ENCODE results near the gene HSD17B3.
"Not testable (repeated sequence)": the region's sequence is repeated elsewhere in the genome, so short reads cannot be mapped to it uniquely, and the experiment has no call there.

The HSD17B3 gene

GRCh38 chr9:96236854-96237550 lies 65.0 kb downstream of the HSD17B3 start:
- no peak for DNase-seq (ENCODE audit: low read depth)
- no peak overlapping the region for H3K4me3 ChIP-seq (ENCODE audit: low read depth, low read length)
- TF ChIP-seq CTCF (IDR thresholded peaks at IDR 0.05; ENCODE audit: low read depth, low read length, missing control alignments) = no peak

- not testable (repeated sequence) for H3K4me3 ChIP-seq (ENCODE audit: low read depth, low read length); DNase-seq (ENCODE audit: low read depth)
These were observed 65.6 kb downstream of the HSD17B3 start for GRCh38 chr9:96236337-96236736.

- no peak for DNase-seq (ENCODE audit: low read depth)
- H3K4me3 ChIP-seq (ENCODE audit: low read depth, low read length) = no peak overlapping the region
These were observed 69.3 kb downstream of the HSD17B3 start for GRCh38 chr9:96232539-96233241.

GRCh38 chr9:96232164-96232538 lies 69.8 kb downstream of the HSD17B3 start:
- no peak for DNase-seq (ENCODE audit: low read depth)
- TF ChIP-seq CTCF (IDR thresholded peaks at IDR 0.05; ENCODE audit: low read depth, low read length, missing control alignments) = no peak
- H3K4me3 ChIP-seq (ENCODE audit: low read depth, low read length) = no peak overlapping the region

More at GRCh38 chr9:96232539-96233241, 69.3 kb downstream of the HSD17B3 start:
- TF ChIP-seq CTCF (IDR thresholded peaks at IDR 0.05; ENCODE audit: low read depth, low read length, missing control alignments) = peak; percentile 91

- TF ChIP-seq CTCF (IDR thresholded peaks at IDR 0.05; ENCODE audit: low read depth, low read length, missing control alignments) = no peak
- DNase-seq (ENCODE audit: low read depth) = no peak
- H3K4me3 ChIP-seq (ENCODE audit: low read depth, low read length) = no peak overlapping the region
These were observed 72.0 kb downstream of the HSD17B3 start for GRCh38 chr9:96230002-96230401.

GRCh38 chr9:96222132-96222531 lies 79.8 kb downstream of the HSD17B3 start:
- DNase-seq (ENCODE audit: low read depth) = no peak
- peak; percentile 57 for TF ChIP-seq CTCF (IDR thresholded peaks at IDR 0.05; ENCODE audit: low read depth, low read length, missing control alignments)
- H3K4me3 ChIP-seq (ENCODE audit: low read depth, low read length) = no peak overlapping the region

GRCh38 chr9:96219900-96220257 lies 82.1 kb downstream of the HSD17B3 start:
- TF ChIP-seq CTCF (IDR thresholded peaks at IDR 0.05; ENCODE audit: low read depth, low read length, missing control alignments) = no peak
- no peak overlapping the region for H3K4me3 ChIP-seq (ENCODE audit: low read depth, low read length)
- no peak for DNase-seq (ENCODE audit: low read depth)

Data from GM12864 (cell line).